Body of pancreas (tissue), 4 donors: ENCODE data around the gene DUXB.

Source experiments
- CTCF ChIP-seq, 7 experiments: fragments of 450-650 bp in 4 of 7; fragments of 200-600 bp in 3 of 7; sonication (generic) in 3 of 7; IDR thresholded peaks; one replicate each; pipeline ENCODE4 v1.5.1; 2016 to 2019; ENCODE audit warnings: antibody characterized with exemption in 7 of 7
- POLR2A ChIP-seq, 3 donors: fragments of 450-650 bp; IDR thresholded peaks; one replicate each; pipeline ENCODE4 v1.6.1; 2016; ENCODE audit warnings: antibody characterized with exemption in 3 of 3, mild to moderate bottlenecking in 2 of 3

- TF ChIP-seq CTCF (IDR thresholded peaks at IDR 0.05) (no peak), POLR2A (IDR thresholded peaks at IDR 0.05) (no peak)
These were observed 41.3 kb upstream of the DUXB start for GRCh38 chr16:75742424-75743047.
